GM21367 (cell line): ENCODE data around the gene SLC1A5.
"Not testable (repeated sequence)": the region's sequence is repeated elsewhere in the genome, so short reads cannot be mapped to it uniquely, and the experiment has no call there.

ENCODE experiments used
- ATAC-seq: cut with Tn5 transposase; IDR thresholded peaks from one replicate; pipeline ENCODE4 v1.9.1; 2021; ENCODE audit not compliant: unreplicated experiment

The SLC1A5 gene

GRCh38 chr19:46772170-46773017 is 16.0 kb downstream of the SLC1A5 start:
- ATAC-seq: no peak

- not testable (repeated sequence) for ATAC-seq
Observed at GRCh38 chr19:46768746-46769145, 19.6 kb downstream of the SLC1A5 start.

GRCh38 chr19:46766569-46767317 is 21.7 kb downstream of the SLC1A5 start:
- ATAC-seq: no peak

GRCh38 chr19:46764817-46765291 is 23.5 kb downstream of the SLC1A5 start:
- ATAC-seq: no peak

GRCh38 chr19:46762245-46762890 is 26.0 kb downstream of the SLC1A5 start:
- ATAC-seq: no peak

- ATAC-seq: no peak
Observed at GRCh38 chr19:46761418-46761831, 27.0 kb downstream of the SLC1A5 start.

GRCh38 chr19:46760897-46761296 is 27.5 kb downstream of the SLC1A5 start:
- not testable (repeated sequence) for ATAC-seq

- ATAC-seq: no peak
Observed at GRCh38 chr19:46760363-46760762, 28.0 kb downstream of the SLC1A5 start.

- ATAC-seq: no peak
Observed at GRCh38 chr19:46759817-46760333, 28.5 kb downstream of the SLC1A5 start.

- no peak for ATAC-seq
Observed at GRCh38 chr19:46759206-46759605, 29.2 kb downstream of the SLC1A5 start.

GRCh38 chr19:46756544-46756888 is 31.9 kb downstream of the SLC1A5 start:
- ATAC-seq: no peak

- no peak for ATAC-seq
Observed at GRCh38 chr19:46755853-46756543, 32.4 kb downstream of the SLC1A5 start.

- ATAC-seq: no peak
Observed at GRCh38 chr19:46755077-46755852, 33.1 kb downstream of the SLC1A5 start.

- ATAC-seq: no peak
Observed at GRCh38 chr19:46753420-46754155, 34.8 kb downstream of the SLC1A5 start.

- no peak for ATAC-seq
Observed at GRCh38 chr19:46748325-46749109, 39.9 kb downstream of the SLC1A5 start.

- ATAC-seq: no peak
Observed at GRCh38 chr19:46746281-46747057, 41.9 kb downstream of the SLC1A5 start, which contains the start of gene STRN4. Gene STRN4, minus strand, starts transcription at chr19:46746450. Its CDS starts 20 bp downstream, at chr19:46746430.

GRCh38 chr19:46745521-46746280 is 42.7 kb downstream of the SLC1A5 start, which contains the start of gene FKRP:
Gene FKRP, plus strand, starts transcription at chr19:46746057. Its CDS starts 9,394 bp downstream, at chr19:46755451.
- no peak for ATAC-seq
